Colonic mucosa (tissue), 4 donors: ENCODE results near the gene KAT6B. TPM values are rescaled to one million over a fixed set of nuclear protein-coding genes. Genes with fewer than 3 reads are reported as not detected.

Experiments
- DNase-seq: peaks from one replicate; pipeline ENCODE4 v3.0.0-alpha.2; 2020
- H3K27ac ChIP-seq: fragments of 200-600 bp; one replicate; pipeline ENCODE4 v1.8.0; 2021
- H3K27me3 ChIP-seq: fragments of 200-600 bp; one replicate; pipeline ENCODE4 v1.8.0; 2021
- H3K36me3 ChIP-seq: fragments of 200-600 bp; one replicate; pipeline ENCODE4 v1.8.0; 2021
- H3K4me1 ChIP-seq: fragments of 200-600 bp; one replicate; pipeline ENCODE4 v1.8.0; 2021; ENCODE audit warnings: mild to moderate bottlenecking
- H3K4me3 ChIP-seq: fragments of 200-600 bp; one replicate; pipeline ENCODE4 v1.8.0; 2021
- H3K9ac ChIP-seq, 2 donors: one replicate each; pipeline ENCODE4 v1.7.0; 2013; ENCODE audit warnings: control low read depth in 2 of 2, low read depth in 2 of 2, low read length in 2 of 2
- H3K9me3 ChIP-seq: fragments of 200-600 bp; one replicate; pipeline ENCODE4 v1.8.0; 2021
- intact Hi-C: fragments of 100-400 bp; cut with DNase I; formaldehyde crosslinking; loops from one replicate; pipeline ENCODE4 v1.14.1; 2022
- total RNA-seq, 2 donors: library from RNA; stranded (reverse); fragmentation: NEBNext Ultra II Directional in 1 of 2; extraction: Animal tissue kit (Norgen Biotek cat#: 25700) in 1 of 2; gene quantifications; one replicate each; pipeline ENCODE4 v1.2.1, GENCODE V29; 2021
- TF ChIP-seq, protein P1 (sequence below): fragments of 200-600 bp; IDR thresholded peaks from one replicate; pipeline ENCODE4 v1.8.0; 2022; ENCODE audit warnings: antibody characterized with exemption, mild to moderate bottlenecking
- donor health status: healthy.
- donor health status: DM: no; HTN: no; CAD: no.
- donor health status: DM: no; HTN: no; CAD: no.

KAT6B gene
- total RNA-seq, 2 donors from 2014 or later: 18.7 to 24.2 TPM

GRCh38 chr10:74870191-74870590 is 43.8 kb downstream of the KAT6B start:
- Histone ChIP-seq H3K27me3 (no peaks in the 10 kb centered on the region), H3K9me3 (no peaks in the 10 kb centered on the region), H3K4me1 (no peaks in the 10 kb centered on the region), H3K4me3 (no peak overlapping the region), H3K9ac (no peak overlapping the region), H3K27ac (no peak overlapping the region), H3K36me3 (no peaks in the 10 kb centered on the region)
- DNase-seq: no peak
- intact Hi-C loops: no loop called here
- TF ChIP-seq, protein P1, sequence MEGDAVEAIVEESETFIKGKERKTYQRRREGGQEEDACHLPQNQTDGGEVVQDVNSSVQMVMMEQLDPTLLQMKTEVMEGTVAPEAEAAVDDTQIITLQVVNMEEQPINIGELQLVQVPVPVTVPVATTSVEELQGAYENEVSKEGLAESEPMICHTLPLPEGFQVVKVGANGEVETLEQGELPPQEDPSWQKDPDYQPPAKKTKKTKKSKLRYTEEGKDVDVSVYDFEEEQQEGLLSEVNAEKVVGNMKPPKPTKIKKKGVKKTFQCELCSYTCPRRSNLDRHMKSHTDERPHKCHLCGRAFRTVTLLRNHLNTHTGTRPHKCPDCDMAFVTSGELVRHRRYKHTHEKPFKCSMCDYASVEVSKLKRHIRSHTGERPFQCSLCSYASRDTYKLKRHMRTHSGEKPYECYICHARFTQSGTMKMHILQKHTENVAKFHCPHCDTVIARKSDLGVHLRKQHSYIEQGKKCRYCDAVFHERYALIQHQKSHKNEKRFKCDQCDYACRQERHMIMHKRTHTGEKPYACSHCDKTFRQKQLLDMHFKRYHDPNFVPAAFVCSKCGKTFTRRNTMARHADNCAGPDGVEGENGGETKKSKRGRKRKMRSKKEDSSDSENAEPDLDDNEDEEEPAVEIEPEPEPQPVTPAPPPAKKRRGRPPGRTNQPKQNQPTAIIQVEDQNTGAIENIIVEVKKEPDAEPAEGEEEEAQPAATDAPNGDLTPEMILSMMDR: no peak

GRCh38 chr10:74871595-74872382 is 45.4 kb downstream of the KAT6B start:
- DNase-seq: peak; percentile 40
- intact Hi-C loops: no loop called here
- Histone ChIP-seq H3K9ac (no peak overlapping the region), H3K9me3 (no peaks in the 10 kb centered on the region), H3K4me3 (no peak overlapping the region), H3K4me1 (peaks cover 4% of the 10 kb centered on the region), H3K27me3 (no peaks in the 10 kb centered on the region), H3K36me3 (no peaks in the 10 kb centered on the region), H3K27ac (peak overlapping the region; percentile 19)
- TF ChIP-seq, protein P1: no peak

GRCh38 chr10:74873803-74874454 is 47.5 kb downstream of the KAT6B start:
- intact Hi-C loops: no loop called here
- Histone ChIP-seq H3K4me3 (no peak overlapping the region), H3K9ac (no peak overlapping the region), H3K36me3 (no peaks in the 10 kb centered on the region), H3K27ac (no peak overlapping the region), H3K9me3 (no peaks in the 10 kb centered on the region), H3K27me3 (no peaks in the 10 kb centered on the region), H3K4me1 (peaks cover 4% of the 10 kb centered on the region)
- DNase-seq: no peak
- TF ChIP-seq, protein P1: no peak

DNA sequence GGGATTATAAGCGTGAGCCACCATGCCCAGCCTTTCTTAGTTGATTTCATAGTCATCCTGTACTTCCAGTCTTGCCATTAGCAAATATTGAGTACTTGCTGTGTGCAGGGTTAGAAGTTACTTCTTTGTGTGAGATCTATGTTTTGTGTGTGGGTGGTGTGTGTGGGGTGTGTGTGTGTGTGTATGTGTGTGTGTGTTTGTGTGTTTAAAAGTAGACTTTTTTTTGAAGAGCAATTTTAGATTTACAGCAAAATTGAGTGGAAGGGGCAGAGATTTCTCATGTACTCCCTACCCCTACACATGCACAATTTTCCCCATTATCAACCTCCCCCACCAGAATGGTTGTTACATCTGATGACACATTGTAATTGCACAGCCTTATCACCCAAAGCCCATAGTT is 48.2 kb downstream of the KAT6B start:
- no peaks in the 10 kb centered on the region for H3K9me3 ChIP-seq

DNA sequence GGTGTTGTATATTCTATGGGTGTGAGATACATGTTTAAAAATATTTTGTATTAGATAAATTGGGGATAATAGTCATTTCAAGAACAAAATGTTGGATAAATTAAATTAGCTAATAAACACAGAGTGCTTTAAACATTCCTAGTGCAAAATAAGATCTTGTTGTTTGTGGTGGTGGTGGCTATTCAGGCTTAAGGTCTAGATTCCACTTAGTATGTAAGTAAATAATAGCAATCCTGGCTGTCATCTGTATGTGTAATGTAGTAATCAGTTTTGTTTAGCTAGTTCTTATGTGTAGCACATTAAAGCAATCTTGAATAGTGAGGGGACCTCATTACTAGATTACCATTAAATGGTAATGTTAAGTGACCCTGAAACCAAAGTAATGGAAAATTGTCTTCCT is 48.7 kb downstream of the KAT6B start:
- no peak overlapping the region for H3K27ac ChIP-seq
- H3K27me3 ChIP-seq: no peaks in the 10 kb centered on the region
- TF ChIP-seq, protein P1: no peak
- no peaks in the 10 kb centered on the region for H3K9me3 ChIP-seq
- no peaks in the 10 kb centered on the region for H3K36me3 ChIP-seq
- no peak overlapping the region for H3K4me3 ChIP-seq
- no peak for DNase-seq
- intact Hi-C loops: no loop called here
- H3K9ac ChIP-seq: no peak overlapping the region
- peaks cover 4% of the 10 kb centered on the region for H3K4me1 ChIP-seq

More for the DNA sequence above, 48.2 kb downstream of the KAT6B start:
- intact Hi-C loops: no loop called here
- Histone ChIP-seq H3K36me3 (no peaks in the 10 kb centered on the region), H3K9ac (no peak overlapping the region), H3K4me3 (no peak overlapping the region), H3K4me1 (peaks cover 4% of the 10 kb centered on the region), H3K27ac (no peak overlapping the region), H3K27me3 (no peaks in the 10 kb centered on the region)
- TF ChIP-seq, protein P1: no peak
- no peak for DNase-seq
